Thyroid gland (tissue), 4 donors: ENCODE results near the gene CACNA2D3. TPM values are rescaled to one million over a fixed set of nuclear protein-coding genes. Genes with fewer than 3 reads are reported as not detected.

ENCODE experiments used
- DNase-seq, 2 donors: peaks; one replicate each; pipeline ENCODE4 v3.0.0-alpha.2; 2019
- H3K27ac ChIP-seq, 3 donors: fragments of 200-600 bp; sonication (generic); 1 replicate in 2 of 3; 2 replicates in 1 of 3; pipeline ENCODE4 v1.5.1; 2016 to 2019; ENCODE audit warnings: mild to moderate bottlenecking in 1 of 3, moderate library complexity in 1 of 3
- H3K27me3 ChIP-seq: fragments of 200-600 bp; sonication (generic); one replicate; pipeline ENCODE4 v1.5.1; 2019
- H3K36me3 ChIP-seq, 2 donors: fragments of 200-600 bp; sonication (generic); one replicate each; pipeline ENCODE4 v1.5.1; 2016 to 2019
- H3K4me1 ChIP-seq, 2 donors: fragments of 200-600 bp; sonication (generic); one replicate each; pipeline ENCODE4 v1.5.1; 2017 to 2019
- H3K4me3 ChIP-seq, 3 donors: fragments of 200-600 bp; sonication (generic); replicated peaks in 1 of 3; 1 replicate in 2 of 3; 2 replicates in 1 of 3; pipeline ENCODE4 v1.5.1; 2016; ENCODE audit warnings: mild to moderate bottlenecking in 1 of 3
- H3K9me3 ChIP-seq: fragments of 200-600 bp; sonication (generic); one replicate; pipeline ENCODE4 v1.5.1; 2017
- POLR2A ChIP-seq, 2 donors: fragments of 450-650 bp; IDR thresholded peaks; one replicate each; pipeline ENCODE4 v1.6.1; 2017; ENCODE audit warnings: antibody characterized with exemption in 2 of 2, mild to moderate bottlenecking in 2 of 2, moderate library complexity in 1 of 2
- WGBS, 2 donors: methylation state at CpG; one replicate each; pipeline ENCODE4 v1.1.5; 2017; 5-methylcytosine and 5-hydroxymethylcytosine counted together
- intact Hi-C: fragments of 100-400 bp; cut with DNase I; formaldehyde crosslinking; loops from one replicate; pipeline ENCODE4 v1.15.1; 2023
- total RNA-seq, 4 donors: library from RNA; depleted of rRNA; stranded (reverse); fragments of >200 nt; gene quantifications; one replicate each; pipeline ENCODE4 v1.2.3, GENCODE V29; 2016
- TF ChIP-seq, protein P1 (sequence below), 6 experiments: fragments of 200-600 bp in 3 of 6; fragments of 450-650 bp in 3 of 6; sonication (generic) in 3 of 6; IDR thresholded peaks; one replicate each; pipeline ENCODE4 v1.5.1; 2016 to 2019; ENCODE audit warnings: antibody characterized with exemption in 6 of 6, mild to moderate bottlenecking in 2 of 6, inconsistent platforms in 1 of 6, moderate library complexity in 1 of 6

Gene CACNA2D3
- total RNA-seq, 4 donors from 2014 or later, result 2.9 to 4.8 (median 4.5) TPM

DNA sequence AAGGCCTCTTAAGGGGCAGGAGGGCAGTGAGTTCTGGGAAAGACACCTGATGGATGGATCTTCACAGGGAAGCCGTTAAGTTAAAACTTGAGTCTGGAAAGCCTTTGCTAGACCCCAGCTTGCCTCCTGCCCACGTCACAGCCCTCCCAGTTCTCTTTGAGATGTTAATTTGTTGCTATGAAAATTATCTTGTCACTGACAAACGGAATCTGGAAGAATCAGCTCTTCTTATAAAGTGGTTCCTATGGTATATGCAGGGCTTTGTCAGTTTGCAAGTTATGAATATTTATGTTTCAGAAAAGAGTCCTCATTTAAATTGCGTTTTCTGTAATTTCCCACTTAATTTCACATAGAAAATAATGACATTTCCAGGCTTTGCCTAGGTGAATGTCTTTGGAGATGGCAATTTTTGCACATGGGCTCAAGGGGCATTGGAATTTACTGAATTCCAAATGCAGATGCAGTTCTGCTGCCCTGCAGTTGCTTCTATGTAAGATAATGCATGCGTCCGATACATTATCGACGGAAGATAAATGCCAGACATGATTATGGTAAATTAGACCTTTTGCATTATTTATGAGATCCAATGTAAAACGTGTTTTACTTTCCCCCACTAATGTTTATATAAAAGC, 74.1 kb downstream of the CACNA2D3 start:
- WGBS, 2 donors, result 76 to 81% methylated on average over 9 of the region's 9 CpGs
- intact Hi-C loops, result no loop called here
- H3K9me3 ChIP-seq, result no peaks in the 10 kb centered on the region
- H3K27me3 ChIP-seq, result no peaks in the 10 kb centered on the region
- H3K36me3 ChIP-seq, result no peaks in the 10 kb centered on the region
- no peak overlapping the region for H3K27ac ChIP-seq
- no peak overlapping the region for H3K4me3 ChIP-seq
- H3K4me1 ChIP-seq, result no peaks in the 10 kb centered on the region
- no peak for DNase-seq
- no peak for TF ChIP-seq POLR2A (IDR thresholded peaks at IDR 0.05)
- TF ChIP-seq, protein P1, sequence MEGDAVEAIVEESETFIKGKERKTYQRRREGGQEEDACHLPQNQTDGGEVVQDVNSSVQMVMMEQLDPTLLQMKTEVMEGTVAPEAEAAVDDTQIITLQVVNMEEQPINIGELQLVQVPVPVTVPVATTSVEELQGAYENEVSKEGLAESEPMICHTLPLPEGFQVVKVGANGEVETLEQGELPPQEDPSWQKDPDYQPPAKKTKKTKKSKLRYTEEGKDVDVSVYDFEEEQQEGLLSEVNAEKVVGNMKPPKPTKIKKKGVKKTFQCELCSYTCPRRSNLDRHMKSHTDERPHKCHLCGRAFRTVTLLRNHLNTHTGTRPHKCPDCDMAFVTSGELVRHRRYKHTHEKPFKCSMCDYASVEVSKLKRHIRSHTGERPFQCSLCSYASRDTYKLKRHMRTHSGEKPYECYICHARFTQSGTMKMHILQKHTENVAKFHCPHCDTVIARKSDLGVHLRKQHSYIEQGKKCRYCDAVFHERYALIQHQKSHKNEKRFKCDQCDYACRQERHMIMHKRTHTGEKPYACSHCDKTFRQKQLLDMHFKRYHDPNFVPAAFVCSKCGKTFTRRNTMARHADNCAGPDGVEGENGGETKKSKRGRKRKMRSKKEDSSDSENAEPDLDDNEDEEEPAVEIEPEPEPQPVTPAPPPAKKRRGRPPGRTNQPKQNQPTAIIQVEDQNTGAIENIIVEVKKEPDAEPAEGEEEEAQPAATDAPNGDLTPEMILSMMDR (IDR thresholded peaks at IDR 0.05), result no peak

DNA sequence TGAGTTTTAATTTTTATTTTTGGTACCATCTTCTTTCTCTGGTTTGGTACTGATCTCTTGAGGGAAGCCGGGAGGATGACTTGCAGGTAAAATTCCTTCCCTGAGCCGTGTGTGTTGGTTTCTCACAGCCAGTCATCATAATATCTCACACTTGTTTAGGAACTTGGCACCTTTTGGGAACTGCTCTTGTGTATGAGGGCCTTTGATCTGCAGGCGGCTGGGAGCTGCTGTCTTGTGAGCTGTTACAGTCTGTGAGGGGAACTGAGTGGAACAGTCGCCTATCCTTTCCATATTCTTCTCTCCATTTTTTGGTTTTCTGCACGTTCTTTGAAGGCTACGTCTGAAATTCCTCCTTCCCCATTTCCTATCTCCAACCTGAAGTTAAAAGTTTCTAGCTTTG, 75.2 kb downstream of the CACNA2D3 start:
- intact Hi-C loops, result no loop called here
- Histone ChIP-seq H3K27ac (no peak overlapping the region), H3K4me3 (no peak overlapping the region), H3K4me1 (no peaks in the 10 kb centered on the region), H3K9me3 (no peaks in the 10 kb centered on the region), H3K36me3 (no peaks in the 10 kb centered on the region), H3K27me3 (no peaks in the 10 kb centered on the region)
- TF ChIP-seq, protein P1 (IDR thresholded peaks at IDR 0.05), result no peak
- no peak for TF ChIP-seq POLR2A (IDR thresholded peaks at IDR 0.05)
- DNase-seq, result no peak
- 58 to 73% methylated on average over 6 of the region's 6 CpGs for WGBS, 2 donors

DNA sequence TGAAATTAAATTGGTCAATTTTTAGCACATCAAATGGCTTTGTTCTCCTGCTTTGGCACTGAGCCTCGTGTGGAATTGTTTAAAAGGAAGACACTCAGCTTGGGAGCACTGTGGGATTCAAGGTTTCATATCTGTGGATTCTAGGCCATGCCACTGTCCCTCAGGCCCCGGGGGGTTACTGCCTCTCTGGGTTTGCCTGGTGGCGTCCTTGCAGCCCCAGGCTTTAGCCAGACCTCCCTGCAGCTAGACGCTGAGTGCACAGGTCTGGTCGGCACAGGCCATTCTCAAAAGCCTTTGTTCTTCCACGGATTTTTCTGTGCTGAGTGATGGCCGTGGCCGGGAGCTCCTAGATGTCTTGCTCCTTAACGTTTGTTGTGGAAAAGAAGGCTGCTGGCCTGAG, 76.2 kb downstream of the CACNA2D3 start:
- TF ChIP-seq POLR2A (IDR thresholded peaks at IDR 0.05), result no peak
- TF ChIP-seq, protein P1 (IDR thresholded peaks at IDR 0.05), result no peak
- Histone ChIP-seq H3K27me3 (no peaks in the 10 kb centered on the region), H3K9me3 (no peaks in the 10 kb centered on the region), H3K4me3 (no peak overlapping the region), H3K4me1 (no peaks in the 10 kb centered on the region), H3K27ac (no peak overlapping the region), H3K36me3 (no peaks in the 10 kb centered on the region)
- DNase-seq, result no peak
- intact Hi-C loops, result no loop called here
- 55 to 62% methylated on average over 9 of the region's 9 CpGs for WGBS, 2 donors

DNA sequence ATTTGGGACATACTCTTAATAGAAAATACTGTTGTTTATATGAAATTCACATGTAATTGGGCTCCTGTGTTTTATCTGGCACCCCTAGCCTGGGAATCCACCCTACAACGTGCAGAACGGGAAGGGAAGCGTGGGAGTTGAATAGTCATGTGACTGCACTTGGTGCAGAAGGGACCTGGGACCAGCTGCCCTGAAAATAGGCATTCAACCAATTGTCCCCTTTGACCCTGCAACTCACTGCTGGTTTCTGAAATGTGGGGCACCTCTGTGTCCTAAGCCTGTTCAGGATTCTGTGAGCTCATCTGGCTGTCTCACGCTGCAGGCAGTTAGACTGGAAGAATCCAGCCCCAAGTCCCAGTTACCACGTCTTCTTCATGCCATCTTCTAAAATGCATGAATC, 79.7 kb downstream of the CACNA2D3 start:
- no peak for DNase-seq
- intact Hi-C loops, result no loop called here
- no peaks in the 10 kb centered on the region for H3K4me1 ChIP-seq
- TF ChIP-seq POLR2A (IDR thresholded peaks at IDR 0.05), result no peak
- TF ChIP-seq, protein P1 (IDR thresholded peaks at IDR 0.05), result no peak
- WGBS, 2 donors, result 63 to 77% methylated on average over 5 of the region's 5 CpGs
- H3K27ac ChIP-seq, result no peak overlapping the region
- H3K36me3 ChIP-seq, result no peaks in the 10 kb centered on the region
- no peaks in the 10 kb centered on the region for H3K27me3 ChIP-seq
- no peak overlapping the region for H3K4me3 ChIP-seq
- H3K9me3 ChIP-seq, result no peaks in the 10 kb centered on the region

DNA sequence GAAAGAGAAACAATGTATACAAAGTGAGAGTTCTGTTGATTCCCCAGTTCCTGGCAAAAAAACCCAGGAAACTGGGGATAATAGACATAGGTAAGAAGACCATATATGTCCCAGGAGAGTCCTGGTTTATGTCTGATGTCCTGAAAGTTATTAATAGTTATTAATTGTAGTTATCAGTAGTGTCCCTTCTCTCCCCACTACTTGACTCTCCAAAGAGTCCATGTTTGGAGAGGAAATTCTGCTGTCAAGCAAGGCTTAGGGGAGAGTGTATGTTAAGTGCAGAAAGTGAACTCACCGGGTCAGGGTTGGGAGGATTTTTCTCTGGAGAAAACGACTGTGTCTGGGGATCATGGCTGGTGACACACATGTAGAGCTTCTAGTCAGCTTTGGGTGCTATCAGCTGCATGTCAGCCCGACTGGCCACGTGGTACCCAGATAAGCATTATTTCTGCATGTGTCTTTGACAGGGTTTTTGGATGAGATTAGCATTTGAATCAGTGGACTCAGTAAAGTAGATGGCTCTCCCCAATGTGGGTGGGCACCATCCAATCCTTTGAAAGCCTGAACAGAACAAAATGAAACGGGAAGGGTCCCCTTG, 80.4 kb downstream of the CACNA2D3 start:
- H3K4me1 ChIP-seq, result no peaks in the 10 kb centered on the region
- H3K4me3 ChIP-seq, result no peak overlapping the region
- 58 to 63% methylated on average over 5 of the region's 5 CpGs for WGBS, 2 donors
- no peak for DNase-seq
- no peak for TF ChIP-seq POLR2A (IDR thresholded peaks at IDR 0.05)
- TF ChIP-seq, protein P1 (IDR thresholded peaks at IDR 0.05), result no peak
- no peaks in the 10 kb centered on the region for H3K9me3 ChIP-seq
- intact Hi-C loops, result no loop called here
- no peaks in the 10 kb centered on the region for H3K36me3 ChIP-seq
- no peak overlapping the region for H3K27ac ChIP-seq
- no peaks in the 10 kb centered on the region for H3K27me3 ChIP-seq
